ENCODE measurements around the gene DAB1. TPM values are rescaled to one million over a fixed set of nuclear protein-coding genes. Genes with fewer than 3 reads are reported as not detected.

DAB1 gene
- total RNA-seq, 1 donor from 2014 or later = 1.9 TPM

DNA sequence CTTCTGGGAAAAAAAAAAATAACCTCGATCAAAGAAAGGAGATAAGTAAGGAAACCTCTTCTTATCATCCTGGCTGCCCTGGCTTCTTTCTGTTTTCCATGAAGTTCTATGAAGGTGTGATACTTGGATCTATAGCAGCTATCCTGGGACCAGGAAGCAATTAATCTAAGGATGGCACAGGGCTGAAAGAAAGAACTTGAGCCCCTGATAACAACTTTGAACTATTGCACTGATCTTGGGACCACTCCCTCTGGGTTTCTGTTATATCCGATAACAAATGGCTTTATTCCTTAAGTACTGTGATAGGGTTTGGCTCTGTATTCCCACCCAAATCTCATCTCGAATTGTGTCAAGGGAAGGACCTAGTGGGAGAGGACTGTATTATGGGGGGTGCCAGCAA lies 104.1 kb downstream of the DAB1 start:
- no peak for DNase-seq (ENCODE audit: low spot score)

DNA sequence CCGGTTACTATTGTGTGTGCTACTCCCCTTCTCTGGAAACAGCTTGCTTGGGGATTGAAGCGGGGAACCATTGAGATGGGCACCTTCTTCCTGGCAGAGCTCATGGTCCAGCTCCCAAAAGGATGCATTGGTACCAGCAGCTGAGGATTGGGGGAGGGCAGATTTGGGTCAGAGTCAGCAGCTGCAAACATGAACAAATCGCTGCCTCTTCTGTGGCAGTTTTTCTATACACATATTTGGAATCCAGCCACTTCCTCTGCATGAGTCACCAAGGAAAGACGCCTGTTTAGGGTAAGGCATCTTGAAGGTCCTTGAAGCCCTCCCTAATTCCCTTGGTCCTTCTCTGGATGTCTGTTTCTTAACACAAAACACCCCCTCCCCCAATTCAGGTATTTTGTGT lies 104.7 kb downstream of the DAB1 start:
- DNase-seq (ENCODE audit: low spot score) = no peak

DNA sequence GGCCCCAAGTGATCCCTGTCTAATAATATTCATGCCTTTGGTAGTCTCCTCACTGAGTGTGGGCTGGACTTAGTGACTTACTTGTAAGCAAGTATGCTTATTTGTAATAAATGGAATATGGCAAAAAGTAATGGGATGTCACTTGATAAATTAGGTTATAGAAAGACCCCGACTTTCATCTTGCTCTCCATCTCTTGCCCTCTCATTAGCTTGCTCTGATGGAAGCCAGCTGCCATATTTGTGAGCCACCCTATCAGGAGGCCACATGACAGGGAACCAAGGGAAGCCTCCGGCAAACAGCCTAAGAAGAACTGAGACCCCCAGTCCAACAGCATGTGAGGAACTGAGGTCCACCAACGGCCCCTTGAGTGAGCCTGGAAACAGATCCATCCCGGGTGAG lies 107.0 kb downstream of the DAB1 start:
- DNase-seq (ENCODE audit: low spot score) = no peak

- no peak for DNase-seq (ENCODE audit: low spot score)
Measured at GRCh38 chr1:57316291-57316690, 107.6 kb downstream of the DAB1 start.

GRCh38 chr1:57312869-57313268 lies 111.0 kb downstream of the DAB1 start:
- no peak for DNase-seq (ENCODE audit: low spot score)

GRCh38 chr1:57311411-57311810 lies 112.4 kb downstream of the DAB1 start:
- DNase-seq (ENCODE audit: low spot score) = no peak

- DNase-seq (ENCODE audit: low spot score) = no peak
Measured at GRCh38 chr1:57311006-57311405, 112.9 kb downstream of the DAB1 start.

- DNase-seq (ENCODE audit: low spot score) = no peak
Measured at GRCh38 chr1:57309630-57310029, 114.2 kb downstream of the DAB1 start.

DNA sequence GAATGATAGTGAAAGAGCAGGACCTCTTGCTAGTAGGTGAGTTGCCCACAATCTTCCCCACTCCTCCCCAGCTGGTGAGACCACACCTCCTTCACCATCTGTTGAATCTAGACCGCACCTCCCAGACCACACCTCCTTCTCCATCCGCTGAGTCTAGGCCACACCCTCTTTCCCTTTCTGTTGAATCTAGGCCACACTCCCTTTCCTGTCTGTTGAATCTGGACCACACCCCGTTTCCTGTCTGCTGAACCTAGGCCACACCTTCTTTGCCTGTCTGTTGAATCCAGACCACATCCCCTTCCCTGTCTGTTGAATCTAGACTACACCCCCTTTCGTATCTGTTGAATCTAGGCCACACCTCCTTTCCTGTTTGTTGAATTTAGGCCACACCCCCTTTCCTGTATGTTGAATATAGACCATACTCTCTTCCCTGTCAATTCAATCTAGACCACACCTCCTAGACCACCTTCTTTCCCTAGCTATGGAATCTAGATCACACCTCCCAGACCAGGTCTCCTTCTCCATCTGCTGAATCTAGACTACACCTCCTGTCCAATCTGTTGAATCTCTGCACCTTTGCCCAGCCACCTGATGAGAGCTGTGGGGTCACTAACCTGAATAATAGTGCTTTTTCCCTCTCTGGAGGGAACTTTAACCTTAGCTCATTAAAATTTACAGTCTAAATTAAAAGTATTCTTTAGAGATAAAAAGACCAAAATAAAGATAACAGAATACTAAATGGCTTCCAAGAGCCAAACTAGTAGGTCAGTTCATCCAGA lies 116.3 kb downstream of the DAB1 start:
- DNase-seq (ENCODE audit: low spot score) = no peak

- no peak for DNase-seq (ENCODE audit: low spot score)
Measured at GRCh38 chr1:57304591-57304990, 119.3 kb downstream of the DAB1 start.

DNA sequence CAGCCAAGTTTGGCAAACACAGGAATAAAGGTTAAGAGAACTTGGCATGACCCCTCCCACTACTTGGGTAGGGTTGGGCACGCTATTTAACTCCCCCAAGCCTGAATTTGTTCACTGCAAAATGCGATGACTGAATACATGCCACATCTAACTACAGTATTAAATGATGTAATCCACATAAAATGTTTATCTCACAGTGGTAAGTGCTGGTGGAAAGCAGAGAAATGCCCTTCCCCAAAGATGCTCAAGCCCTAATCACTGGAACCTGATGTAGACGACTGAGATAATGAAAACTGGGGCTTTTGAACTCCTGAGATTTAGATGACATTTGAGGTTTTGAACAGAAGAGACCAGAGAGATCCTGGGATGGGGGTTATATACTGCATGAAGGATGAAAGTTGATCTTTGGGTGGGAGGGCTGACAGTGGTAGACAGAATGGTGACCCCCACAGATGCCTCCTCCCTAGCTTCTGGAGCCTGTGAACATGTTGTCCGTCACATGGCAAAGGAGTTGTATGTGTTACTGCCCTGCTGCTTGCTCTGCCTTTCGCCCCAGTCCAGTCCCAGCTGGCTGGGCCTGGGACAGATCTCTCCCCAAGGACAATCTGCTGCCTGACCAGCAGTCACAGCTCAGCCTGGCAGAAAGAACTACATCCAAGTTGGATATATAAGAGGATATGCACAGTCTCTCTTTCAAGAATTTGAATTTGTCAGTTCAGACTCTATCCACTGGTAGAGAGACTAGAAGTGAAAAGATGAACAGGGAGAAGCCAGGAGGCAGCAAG lies 120.9 kb downstream of the DAB1 start:
- DNase-seq (ENCODE audit: low spot score) = no peak

- DNase-seq (ENCODE audit: low spot score) = no peak
Measured at GRCh38 chr1:57300186-57300585, 123.7 kb downstream of the DAB1 start.

GRCh38 chr1:57296726-57297250 lies 127.1 kb downstream of the DAB1 start:
- DNase-seq (ENCODE audit: low spot score) = no peak

DNA sequence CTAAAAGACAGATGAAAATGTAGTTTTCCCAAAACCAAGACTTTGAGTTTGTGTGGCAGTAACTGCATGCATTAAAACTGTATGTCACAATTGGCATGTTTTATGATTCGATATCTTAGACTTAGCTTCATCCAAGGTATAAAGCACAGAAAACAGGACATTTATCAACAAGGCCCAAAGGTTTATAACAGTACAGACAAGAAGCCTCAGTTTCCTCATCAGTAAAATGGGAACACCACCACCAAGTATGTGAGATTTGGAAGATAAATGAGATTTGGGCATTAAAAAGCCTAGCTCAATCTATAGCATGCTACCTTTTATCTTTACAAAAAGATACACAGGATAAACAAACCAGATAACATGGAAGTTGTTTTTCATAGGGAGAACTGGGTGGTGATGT lies 128.5 kb downstream of the DAB1 start:
- no peak for DNase-seq (ENCODE audit: low spot score)

GRCh38 chr1:57294177-57294576 lies 129.7 kb downstream of the DAB1 start:
- DNase-seq (ENCODE audit: low spot score) = no peak

DNA sequence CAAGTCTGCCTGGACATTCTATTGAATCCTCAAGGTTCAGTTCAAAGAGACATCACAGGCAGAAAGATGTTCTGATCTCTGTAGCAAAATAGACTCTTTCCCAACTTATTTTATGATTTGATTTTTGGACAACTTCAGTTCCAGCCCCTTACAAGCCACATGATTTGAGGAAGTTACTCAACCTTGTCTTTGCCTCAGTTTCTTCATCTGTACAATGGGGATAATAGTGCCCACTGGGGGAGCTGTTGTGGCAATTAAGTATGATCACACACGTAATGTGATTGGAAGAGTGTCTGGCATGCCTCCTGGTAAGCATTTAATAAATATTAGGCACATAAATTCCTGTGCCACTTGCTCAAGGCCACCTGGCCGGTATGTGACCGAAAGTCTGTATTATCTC lies 130.6 kb downstream of the DAB1 start:
- DNase-seq (ENCODE audit: low spot score) = no peak

- DNase-seq (ENCODE audit: low spot score) = no peak
Measured at GRCh38 chr1:57289781-57290180, 134.1 kb downstream of the DAB1 start.

DNA sequence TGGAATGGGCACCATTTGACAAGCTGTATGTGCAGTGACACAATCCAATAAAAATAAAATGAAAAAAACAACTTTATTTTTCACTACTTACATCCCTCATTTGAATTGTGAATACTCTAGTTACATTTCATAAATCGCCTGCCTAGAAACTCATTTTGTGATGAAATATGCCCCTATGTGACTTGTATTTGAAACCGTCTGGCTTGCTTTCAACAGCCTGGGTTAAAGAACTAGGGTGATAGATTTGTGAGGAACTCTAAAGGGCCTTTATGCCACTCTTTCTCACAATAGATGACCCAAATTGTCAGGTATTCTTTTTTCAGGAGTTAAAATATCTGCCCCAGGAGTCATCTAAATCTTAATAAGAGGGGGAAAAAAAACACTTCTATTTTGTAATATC lies 137.9 kb downstream of the DAB1 start:
- no peak for DNase-seq (ENCODE audit: low spot score)

GRCh38 chr1:57282411-57282810 lies 141.4 kb downstream of the DAB1 start:
- no peak for DNase-seq (ENCODE audit: low spot score)

DNA sequence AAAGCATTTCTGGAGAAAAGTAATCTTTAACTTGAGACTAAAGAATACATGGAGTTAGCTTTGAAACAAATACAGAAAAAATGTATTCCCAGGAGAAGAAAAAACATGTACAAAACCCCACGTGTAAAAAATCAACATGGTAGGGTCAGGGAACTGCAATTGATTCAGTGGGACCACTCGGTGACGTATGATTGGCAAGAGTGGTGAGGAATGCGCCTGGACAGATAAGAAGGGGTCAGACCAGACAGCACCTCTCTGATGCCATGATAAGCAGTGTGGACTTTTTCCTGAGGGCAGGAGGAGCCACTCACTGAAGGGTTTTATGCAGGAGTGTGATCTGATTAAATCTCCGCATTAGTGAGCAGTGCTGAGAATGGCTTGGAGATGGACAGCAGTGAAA lies 142.5 kb downstream of the DAB1 start:
- no peak for DNase-seq (ENCODE audit: low spot score)

- no peak for DNase-seq (ENCODE audit: low spot score)
Measured at GRCh38 chr1:57279909-57280666, 143.8 kb downstream of the DAB1 start.

DNA sequence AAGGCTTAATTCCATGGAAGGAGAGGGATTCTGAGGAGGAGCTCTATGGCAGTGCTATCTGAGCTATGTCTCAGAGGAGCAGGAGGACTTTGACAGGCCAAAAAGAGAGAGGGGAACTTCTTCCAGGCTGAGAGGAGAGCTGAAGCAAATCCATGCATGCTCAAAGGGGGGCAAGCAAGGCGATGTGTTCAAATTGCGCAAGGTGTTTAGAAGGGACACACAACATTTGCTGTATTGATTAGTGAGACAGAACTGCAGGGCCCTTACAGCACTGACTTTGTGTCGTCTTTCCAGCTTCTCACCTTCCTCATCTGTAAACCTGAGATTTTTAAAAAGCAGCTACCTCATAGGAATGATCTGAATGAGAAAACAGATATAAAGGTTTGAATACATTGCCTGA lies 145.3 kb downstream of the DAB1 start:
- no peak for DNase-seq (ENCODE audit: low spot score)

Data from mesenteric fat pad (tissue), 1 donor.